ENCODE results near the gene TCF3. TPM values are rescaled to one million over a fixed set of nuclear protein-coding genes. Genes with fewer than 3 reads are reported as not detected.

The TCF3 gene
- total and polyA plus RNA-seq, 4 donors: 5.2 to 119 (median 12.8) TPM

DNA sequence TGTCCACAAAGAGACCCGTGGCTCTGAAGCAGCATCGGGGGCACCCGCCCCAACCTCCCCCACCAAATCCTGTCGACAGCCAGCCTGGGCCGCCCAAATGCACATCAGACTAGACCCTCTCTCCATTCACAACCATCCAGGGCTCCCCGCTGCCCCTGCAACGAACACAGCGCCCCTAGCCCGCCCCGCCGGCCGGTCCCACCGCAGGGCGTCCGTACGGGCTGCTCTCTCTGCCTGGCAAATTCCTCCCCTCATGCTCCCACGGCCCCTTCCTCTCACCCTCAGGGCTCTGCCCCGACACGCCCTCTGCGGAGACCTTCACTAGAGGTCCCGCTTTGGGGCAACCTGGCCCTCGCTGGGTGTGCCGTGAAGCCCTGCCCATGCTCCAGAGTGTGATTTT is 7.1 kb downstream of the TCF3 start:
- no peaks in the 10 kb centered on the region for H3K27me3 ChIP-seq (ENCODE audit: control insufficient read depth in 4 of 4, insufficient read depth in 4 of 4, low read length in 3 of 4)
- no peak overlapping the region for H3K4me3 ChIP-seq (ENCODE audit: low read depth in 1 of 3, low read length in 3 of 3)
- DNase-seq (ENCODE audit: low spot score): no peak
- H3K9ac ChIP-seq (ENCODE audit: low read depth in 1 of 2, low read length in 2 of 2): no peak overlapping the region
- peaks cover 0 to 6% (median 2%) of the 10 kb centered on the region in 4 donors for H3K36me3 ChIP-seq (ENCODE audit: control insufficient read depth in 4 of 4, insufficient read depth in 3 of 4, low read depth in 1 of 4, low read length in 3 of 4)
- no peaks in the 10 kb centered on the region for H3K4me1 ChIP-seq (ENCODE audit: control insufficient read depth in 4 of 4, insufficient read depth in 4 of 4, low read length in 3 of 4)
- H3K27ac ChIP-seq (ENCODE audit: low read depth in 1 of 2, low read length in 2 of 2): no peak overlapping the region
- 94% methylated on average over 23 of the region's 23 CpGs for WGBS
- H3K9me3 ChIP-seq (ENCODE audit: control insufficient read depth in 4 of 4, low read length in 3 of 4): no peaks in the 10 kb centered on the region
- TF ChIP-seq FOXA1 (IDR thresholded peaks at IDR 0.05): no peak
- TF ChIP-seq, protein P1, sequence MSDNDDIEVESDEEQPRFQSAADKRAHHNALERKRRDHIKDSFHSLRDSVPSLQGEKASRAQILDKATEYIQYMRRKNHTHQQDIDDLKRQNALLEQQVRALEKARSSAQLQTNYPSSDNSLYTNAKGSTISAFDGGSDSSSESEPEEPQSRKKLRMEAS (IDR thresholded peaks at IDR 0.05): no peak
- TF ChIP-seq, protein P2, sequence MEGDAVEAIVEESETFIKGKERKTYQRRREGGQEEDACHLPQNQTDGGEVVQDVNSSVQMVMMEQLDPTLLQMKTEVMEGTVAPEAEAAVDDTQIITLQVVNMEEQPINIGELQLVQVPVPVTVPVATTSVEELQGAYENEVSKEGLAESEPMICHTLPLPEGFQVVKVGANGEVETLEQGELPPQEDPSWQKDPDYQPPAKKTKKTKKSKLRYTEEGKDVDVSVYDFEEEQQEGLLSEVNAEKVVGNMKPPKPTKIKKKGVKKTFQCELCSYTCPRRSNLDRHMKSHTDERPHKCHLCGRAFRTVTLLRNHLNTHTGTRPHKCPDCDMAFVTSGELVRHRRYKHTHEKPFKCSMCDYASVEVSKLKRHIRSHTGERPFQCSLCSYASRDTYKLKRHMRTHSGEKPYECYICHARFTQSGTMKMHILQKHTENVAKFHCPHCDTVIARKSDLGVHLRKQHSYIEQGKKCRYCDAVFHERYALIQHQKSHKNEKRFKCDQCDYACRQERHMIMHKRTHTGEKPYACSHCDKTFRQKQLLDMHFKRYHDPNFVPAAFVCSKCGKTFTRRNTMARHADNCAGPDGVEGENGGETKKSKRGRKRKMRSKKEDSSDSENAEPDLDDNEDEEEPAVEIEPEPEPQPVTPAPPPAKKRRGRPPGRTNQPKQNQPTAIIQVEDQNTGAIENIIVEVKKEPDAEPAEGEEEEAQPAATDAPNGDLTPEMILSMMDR (IDR thresholded peaks at IDR 0.05; ENCODE audit: low read depth, low read length, missing input control): no peak
- TF ChIP-seq SP1 (IDR thresholded peaks at IDR 0.05): no peak
- TF ChIP-seq JUND (IDR thresholded peaks at IDR 0.05): no peak
- TF ChIP-seq, protein P3, sequence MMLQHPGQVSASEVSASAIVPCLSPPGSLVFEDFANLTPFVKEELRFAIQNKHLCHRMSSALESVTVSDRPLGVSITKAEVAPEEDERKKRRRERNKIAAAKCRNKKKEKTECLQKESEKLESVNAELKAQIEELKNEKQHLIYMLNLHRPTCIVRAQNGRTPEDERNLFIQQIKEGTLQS (IDR thresholded peaks at IDR 0.05): no peak
- no peak for TF ChIP-seq REST (IDR thresholded peaks at IDR 0.05)
- TF ChIP-seq YY1 (IDR thresholded peaks at IDR 0.05): no peak
- no peak for TF ChIP-seq TAF1 (conservative IDR thresholded peaks at IDR 0.05)
- TF ChIP-seq RXRA (IDR thresholded peaks at IDR 0.05): no peak
- no peak for TF ChIP-seq NR2F2 (IDR thresholded peaks at IDR 0.05)
- no peak for TF ChIP-seq HNF4G (IDR thresholded peaks at IDR 0.05)
- no peak for TF ChIP-seq HNF4A (conservative IDR thresholded peaks at IDR 0.05)
- TF ChIP-seq FOXA2 (IDR thresholded peaks at IDR 0.05): no peak
- TF ChIP-seq, protein P4, sequence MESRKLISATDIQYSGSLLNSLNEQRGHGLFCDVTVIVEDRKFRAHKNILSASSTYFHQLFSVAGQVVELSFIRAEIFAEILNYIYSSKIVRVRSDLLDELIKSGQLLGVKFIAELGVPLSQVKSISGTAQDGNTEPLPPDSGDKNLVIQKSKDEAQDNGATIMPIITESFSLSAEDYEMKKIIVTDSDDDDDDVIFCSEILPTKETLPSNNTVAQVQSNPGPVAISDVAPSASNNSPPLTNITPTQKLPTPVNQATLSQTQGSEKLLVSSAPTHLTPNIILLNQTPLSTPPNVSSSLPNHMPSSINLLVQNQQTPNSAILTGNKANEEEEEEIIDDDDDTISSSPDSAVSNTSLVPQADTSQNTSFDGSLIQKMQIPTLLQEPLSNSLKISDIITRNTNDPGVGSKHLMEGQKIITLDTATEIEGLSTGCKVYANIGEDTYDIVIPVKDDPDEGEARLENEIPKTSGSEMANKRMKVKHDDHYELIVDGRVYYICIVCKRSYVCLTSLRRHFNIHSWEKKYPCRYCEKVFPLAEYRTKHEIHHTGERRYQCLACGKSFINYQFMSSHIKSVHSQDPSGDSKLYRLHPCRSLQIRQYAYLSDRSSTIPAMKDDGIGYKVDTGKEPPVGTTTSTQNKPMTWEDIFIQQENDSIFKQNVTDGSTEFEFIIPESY (IDR thresholded peaks at IDR 0.05): no peak
- no peak for TF ChIP-seq RAD21 (IDR thresholded peaks at IDR 0.05)
- no peak for TF ChIP-seq GABPA (IDR thresholded peaks at IDR 0.05 in 1 of 2, conservative IDR thresholded peaks at IDR 0.05 in 1 of 2)
- no peak for TF ChIP-seq EGR1 (IDR thresholded peaks at IDR 0.05; ENCODE audit: low read depth in 2 of 2)
